GF-D8 (cell line): ENCODE results near the gene RYK.
"Not testable (repeated sequence)": the region's sequence is repeated elsewhere in the genome, so short reads cannot be mapped to it uniquely, and the experiment has no call there.

ENCODE experiments used
- DNase-seq: peaks from one replicate; lab custom pipeline; 2025; lab: John Stamatoyannopoulos, UW

Gene RYK

DNA sequence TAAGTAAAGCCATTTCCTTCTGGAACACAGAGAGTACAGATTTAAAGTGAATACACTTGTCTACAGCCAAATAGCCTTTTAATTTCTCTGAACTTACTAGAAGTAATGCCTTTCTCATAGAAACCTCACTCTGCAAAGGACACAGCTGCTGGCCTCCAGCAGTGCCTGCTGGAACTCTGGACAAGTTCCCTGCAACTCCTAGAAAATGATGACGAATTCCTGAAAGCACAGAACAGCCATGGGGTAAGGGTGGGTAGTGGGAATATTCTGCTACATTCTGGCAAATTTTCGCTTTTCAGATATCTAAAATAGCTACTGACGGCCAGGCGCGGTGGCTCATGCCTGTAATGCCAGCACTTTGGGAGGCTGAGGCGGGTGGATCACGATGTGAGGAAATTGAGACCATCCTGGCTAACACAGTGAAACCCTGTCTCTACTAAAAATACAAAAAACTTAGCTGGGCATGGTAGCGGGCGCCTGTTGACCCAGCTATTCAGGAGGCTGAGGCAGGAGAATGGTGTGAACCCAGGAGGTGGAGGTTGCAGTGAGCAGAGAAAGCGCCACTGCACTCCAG lies 34.4 kb downstream of the RYK start:
- no peak for DNase-seq

DNA sequence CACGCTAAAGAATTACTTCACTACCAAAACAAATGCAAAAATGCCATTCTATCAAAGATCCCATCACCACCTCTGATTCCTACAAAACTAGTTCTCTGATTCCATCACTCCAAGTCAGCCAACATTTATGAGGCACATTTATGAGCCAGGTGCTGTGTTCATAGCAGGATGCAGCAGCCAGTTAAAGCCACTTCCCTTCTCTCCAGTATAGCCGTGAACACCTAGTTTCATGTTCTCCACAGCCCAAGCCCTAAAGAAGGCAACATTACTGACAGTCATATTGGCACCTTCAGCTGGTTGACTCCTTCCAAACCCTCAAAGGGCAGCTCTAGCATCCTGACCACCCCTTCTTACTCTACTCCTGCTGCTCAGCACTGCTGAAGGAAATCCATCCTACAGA lies 36.4 kb downstream of the RYK start:
- DNase-seq = no peak

DNA sequence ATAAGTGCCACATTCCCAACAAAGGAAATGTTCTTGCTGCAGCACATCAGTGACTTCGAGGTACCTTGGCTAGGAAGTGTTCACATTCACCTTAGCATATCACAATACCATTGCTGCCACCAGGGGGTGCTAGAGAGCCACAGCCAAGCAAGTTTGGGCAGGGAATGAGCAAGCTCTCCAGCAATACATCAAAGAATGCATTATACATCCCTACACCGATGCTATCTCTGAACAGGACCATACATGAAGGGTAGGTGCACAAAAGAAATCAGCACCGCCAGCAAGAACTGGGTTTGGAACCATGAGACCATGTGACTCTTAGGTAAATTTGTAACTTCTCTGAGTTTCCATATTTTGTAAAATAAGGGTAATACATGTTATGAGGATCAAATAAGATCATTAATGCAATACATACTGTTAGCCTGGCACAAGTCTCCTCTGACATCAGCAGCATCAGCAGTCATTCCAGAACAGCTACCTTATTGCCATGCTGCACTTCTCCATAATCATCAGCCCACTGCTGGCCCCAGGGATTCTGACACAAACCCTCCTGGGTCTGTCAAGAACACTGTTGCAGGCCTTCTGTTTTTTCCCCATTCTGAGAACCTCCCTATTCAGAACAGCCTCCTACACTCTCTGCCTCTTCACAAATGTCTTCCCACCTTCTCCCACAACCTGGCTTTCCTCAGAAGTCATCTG lies 37.5 kb downstream of the RYK start:
- DNase-seq = no peak

DNA sequence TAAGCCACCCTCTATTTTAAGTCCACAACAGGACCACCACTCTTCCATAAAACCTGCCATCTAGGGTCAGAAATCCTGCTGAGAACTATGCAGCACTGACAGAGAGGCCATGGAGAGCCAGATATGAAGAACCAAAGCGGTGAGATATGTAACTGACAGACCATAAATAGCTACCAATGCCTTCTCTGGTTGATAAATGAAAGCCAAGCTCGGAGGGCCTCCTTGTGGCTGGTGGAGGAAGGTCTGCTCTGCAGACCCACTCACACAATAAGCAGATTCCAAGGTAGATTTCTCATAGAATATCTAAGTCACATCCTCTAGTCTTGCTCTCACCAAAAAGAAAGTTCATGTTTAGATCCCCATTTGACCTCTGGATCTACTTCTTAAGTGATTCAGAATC lies 38.9 kb downstream of the RYK start:
- DNase-seq = no peak

DNA sequence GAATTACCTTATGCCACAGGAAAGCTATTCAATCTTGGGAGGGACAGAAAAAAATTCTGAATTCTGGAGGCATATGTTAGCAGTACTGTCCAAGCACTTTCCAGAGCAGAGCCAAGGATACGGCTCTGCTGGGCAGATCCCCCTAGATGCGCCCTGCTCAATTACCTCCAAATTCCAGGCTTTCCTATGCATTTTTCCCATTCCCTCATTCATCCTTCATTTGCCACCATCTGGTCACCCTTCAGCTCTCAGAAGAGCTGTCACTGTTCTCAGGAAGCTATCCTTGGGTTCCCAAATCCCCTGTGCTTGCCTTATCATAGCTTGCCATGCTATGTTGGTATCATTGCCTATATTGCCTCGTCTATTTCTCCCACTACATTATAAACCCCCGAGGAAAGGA lies 45.2 kb downstream of the RYK start:
- no peak for DNase-seq

DNA sequence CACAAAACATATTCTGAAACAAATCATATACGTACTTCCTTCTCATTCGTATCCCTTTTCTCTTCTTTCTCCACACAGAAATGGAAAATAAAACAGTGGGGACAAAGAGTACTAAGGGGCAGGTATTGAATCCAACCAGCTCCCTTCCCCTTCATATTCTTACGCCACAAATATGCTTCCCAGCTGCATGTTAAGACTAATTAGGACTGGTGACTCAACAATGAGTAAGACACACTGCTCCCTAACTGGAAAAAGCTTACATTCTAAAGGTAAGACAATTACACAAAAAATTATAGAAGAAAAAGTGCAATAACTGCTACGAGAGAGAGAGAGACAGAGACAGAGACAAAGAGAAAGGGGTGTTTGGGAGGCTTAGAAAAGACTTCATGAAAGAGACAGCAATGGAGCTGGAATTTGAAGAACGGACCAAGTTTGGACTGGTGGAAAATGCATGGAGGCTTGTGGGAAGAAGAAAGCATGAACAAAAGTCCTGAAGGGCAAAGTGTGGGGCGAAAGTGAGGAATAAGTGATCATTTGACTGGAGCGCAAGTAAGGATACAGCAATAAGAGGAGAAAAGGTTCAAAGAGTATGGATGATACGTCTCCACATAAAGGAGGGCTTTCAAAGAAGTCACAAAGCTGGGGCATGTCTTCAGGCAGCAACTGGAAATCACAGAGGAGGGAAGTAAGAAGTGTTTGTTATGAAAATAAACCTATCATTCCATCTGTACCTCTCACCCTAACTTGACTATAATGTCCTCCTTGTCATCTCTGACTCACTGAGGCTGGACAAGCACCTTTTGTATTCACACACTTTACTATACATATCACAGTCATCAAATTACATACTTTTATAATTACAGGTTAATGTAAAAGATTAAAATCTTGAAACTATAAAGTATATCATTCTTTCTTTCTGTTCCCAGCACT lies 49.2 kb downstream of the RYK start:
- no peak for DNase-seq

DNA sequence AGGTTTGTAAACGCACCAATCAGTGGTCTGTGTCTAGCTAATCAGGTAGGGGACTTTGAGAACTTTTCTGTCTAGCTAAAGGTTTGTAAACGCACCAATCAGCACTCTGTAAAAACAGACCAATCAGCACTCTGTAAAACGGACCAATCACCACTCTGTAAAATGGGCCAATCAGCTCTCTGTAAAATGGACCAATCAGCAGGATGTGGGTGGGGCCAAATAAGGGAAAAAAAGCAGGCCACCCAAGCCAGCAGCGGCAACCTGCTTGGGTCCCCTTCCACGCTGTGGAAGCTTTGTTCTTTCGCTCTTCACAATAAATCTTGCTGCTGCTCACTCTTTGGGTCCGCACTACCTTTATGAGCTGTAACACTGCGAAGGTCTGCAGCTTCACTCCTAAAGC lies 50.8 kb downstream of the RYK start:
- DNase-seq = not testable (repeated sequence)

DNA sequence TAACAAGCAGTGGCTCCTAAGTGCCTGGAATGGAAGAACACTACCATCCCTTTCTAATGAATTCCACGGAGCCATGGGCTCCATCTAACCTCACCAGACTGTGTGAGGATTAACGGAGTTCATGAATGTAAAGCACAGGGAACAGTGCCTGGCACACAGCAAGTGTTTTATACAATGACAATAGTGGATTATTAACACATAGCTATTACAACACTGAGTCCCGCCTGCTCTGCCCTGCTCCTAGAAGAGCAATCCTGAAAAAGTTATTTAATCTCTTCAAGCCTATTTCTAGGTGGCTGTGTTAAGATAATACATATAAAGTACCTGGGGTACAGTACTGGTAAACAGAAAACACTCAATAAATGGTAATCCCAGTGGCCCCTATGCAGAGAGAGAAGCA lies 51.4 kb downstream of the RYK start:
- no peak for DNase-seq

DNA sequence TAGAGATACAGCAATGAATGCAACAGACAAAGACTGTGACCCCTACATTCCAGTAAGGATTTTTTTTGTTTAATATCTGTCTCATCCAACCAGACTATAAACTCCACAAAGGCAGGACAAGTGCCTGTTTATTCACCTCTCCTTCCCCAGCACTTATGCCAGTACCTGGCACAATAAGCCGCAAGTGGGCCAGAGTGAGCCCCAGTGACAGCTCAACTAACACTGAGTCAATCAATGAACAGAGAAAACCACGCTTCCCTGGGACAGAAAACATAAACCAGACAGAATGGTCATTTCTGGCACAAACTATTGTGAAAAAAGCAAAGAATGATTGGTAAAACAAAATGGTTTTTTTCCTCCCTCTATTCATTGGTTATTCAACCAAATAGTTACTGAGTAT lies 52.2 kb downstream of the RYK start:
- DNase-seq = no peak

DNA sequence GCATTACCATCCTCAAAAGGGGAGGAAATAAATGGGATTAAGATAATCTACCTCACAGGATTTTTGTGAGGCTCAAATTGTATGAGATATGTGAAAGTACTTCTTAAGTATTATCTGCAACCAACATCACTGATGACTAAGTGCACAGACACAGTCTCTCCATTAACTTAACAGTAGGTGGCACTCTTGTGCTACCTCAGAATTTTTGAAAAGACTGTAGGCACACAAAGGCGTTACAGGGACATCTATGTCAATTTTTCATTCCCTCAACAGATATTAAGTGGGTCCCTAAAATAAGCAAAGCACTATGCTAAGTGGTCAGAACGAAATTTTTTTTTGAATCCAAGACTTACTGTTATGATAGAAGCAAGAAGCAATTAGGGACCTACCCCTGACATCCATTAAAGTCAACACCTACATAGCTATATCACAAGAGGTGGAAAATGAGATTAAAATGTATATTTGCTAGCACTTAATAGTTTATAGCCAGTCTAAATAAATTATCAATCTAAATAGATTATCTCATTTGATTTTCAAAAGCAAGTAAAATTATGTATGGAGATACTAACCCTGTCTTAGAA lies 52.9 kb downstream of the RYK start:
- no peak for DNase-seq

DNA sequence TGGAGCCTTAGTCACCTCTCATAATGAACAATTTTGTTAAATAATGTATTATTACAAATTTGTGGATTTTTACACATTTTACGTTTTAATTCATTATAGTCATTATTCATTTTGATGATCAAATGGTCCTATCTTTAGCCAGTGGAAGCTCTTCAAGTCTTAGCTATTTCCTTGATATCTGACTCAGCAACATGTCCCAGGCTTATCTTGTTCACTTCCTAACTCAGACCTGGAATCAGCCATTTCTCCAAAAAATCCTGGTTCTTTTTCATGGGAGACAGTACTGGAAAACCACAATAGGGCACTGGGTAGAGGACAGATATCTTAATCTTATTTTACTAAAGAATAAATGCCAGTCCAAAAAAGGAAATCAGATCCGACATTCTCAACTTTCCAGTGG lies 56.4 kb downstream of the RYK start:
- no peak for DNase-seq

DNA sequence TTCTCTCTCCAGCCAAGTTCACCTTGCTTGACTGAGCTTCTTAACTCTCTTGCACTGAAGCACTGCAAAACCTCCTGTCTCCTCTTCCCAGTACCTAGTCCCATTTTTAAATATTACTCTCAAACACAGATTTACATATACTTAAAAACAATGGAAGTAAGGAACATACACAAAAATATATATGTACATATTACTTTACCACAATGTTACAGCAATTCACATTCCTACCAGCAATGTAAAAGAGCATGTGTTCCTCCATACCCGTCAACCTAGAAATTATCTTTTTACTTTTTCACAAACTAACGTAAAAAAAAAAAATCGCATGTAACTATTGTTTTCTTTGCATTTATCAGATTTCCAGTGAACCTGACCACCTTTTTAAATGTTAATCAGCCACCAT lies 60.4 kb downstream of the RYK start:
- no peak for DNase-seq

DNA sequence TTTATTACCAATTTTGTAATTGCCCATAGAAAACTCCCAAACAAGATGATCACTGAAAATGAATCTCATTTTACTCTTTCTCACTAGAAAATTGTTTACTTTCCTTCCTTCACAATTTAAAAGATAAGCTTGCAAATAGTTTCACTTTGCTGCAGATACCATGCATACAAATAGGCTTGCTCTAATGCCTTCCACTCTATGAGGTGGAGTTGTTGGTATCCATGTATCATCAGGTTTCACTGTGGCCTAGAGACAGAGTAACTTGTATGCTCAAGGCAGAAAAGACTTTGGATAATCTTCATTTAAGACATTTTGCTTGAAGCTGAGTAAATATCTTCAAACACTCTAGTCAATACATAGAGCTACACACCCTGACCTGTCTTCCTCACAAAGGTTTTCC lies 60.8 kb downstream of the RYK start:
- DNase-seq = no peak

DNA sequence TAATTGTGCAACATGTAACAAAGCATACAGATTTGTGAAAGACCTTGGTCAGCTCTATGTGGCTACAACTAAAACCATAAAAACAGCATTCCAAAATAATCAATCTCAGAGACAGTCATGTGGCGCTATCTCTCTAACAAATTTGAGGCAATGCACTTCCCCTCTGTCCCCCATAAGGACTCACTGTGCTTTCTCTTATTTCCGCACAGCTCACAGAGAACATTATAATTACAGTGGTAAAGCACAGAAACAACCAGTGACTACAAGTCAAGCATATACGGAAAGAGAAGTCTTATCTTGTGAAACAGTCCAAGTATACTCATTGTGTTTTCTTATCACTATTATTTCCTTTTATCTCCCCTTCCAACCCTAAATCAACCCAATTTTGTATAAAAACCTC lies 64.3 kb downstream of the RYK start:
- DNase-seq = no peak

DNA sequence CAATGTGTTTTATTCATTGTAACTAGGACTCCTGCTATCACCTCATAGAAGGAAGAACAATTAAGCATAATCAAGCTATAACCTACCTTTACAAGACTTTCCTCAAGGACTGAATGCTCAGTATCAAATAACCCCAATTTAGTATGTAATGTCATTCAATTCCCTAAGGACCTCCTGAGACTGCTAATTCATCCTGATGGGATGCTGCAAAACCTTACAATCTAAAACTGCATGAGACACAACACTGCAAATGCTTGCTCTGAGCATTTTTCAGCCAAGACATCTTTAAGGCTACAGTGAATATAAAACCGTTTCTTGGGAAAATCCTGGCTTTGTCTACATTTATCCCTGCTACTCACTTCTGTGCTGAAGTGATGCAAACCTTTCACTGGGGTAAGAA lies 69.9 kb downstream of the RYK start:
- DNase-seq = no peak

DNA sequence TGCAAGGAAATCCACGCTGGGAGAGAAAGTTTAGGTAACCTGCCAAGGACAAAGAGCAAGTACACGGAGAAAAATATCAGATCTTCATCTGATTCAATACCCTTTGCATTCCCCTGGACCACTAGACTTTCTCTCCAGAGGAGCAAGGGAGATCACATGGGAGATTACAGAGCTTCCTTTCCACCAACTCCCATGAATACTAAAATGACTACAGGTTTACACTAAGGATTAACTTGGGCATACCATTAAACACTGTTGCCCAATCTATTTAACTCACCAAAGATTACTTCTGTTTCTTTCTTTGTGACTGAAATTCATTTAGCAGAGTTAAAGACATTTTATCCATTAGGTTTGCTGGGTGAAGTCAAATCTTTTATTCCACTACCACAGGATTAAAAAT lies 71.2 kb downstream of the RYK start:
- no peak for DNase-seq

DNA sequence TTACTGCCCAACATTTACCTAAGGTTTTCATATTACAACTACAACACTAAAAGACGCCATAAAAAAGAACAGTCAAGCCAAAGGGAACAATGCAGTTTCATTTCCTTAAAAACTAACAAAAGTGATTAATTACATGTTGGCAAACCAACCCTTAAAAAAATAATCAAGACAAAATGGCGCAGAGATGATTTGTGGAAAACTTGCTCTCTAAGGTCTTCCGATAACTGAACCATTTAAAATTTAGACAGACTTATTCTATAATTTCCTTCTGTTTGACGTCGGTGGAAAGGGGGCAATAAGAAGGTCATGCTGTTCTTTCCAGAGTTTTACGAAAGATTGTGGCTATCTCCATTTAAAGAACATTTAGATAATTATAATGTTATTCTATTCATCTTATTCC lies 87.6 kb downstream of the RYK start:
- DNase-seq = no peak

DNA sequence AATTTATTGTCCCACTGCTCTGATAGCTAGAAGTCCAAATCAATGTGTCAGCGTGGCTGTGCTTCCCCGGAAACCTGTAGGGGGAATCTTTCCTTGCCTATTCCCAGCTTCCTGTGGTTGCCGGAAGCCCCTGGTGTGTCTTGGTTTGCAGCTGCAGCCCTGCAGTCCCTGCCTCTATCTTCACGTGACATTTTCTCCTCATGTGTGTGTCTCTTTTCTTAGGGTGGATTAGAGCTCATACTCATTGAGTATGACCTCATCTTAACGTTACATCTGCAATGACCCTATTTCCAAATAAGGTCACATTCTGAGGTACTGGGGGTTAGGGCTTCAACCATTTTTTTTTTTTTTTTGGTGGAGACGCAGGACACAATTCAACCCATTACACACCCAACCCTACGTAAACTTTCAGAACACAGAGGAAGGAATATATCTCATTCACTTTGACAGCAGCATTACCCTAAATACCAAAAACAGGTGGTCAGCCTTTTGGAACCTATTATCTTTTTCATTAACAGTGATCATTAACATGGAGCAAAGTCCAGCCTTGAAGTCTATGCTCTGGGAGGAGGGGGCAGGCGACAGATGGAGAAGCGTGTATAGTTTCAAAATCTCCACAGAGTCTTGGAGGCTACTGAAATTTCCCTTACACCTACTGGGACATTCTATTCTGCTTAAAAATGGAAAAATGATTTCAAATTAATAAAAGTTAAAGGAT lies 88.6 kb downstream of the RYK start:
- no peak for DNase-seq

DNA sequence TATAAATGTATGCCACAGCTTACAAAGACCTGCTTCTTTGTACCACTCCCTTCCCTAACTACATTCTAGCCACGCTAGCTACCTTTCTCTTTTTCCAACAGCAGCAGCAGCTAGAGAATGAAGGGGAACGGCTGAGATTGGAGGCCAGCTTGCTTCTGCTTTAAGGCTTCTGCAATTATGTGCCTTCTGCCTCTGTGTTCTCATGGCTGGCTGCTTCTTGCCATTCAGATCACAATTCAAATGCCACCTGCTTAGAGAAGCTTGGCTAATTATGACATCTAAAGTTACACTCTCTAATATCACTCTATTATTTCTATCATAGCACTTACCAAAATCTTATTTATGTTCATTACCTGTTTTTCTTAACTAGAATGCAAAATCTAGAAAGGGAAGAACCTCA lies 95.2 kb downstream of the RYK start:
- no peak for DNase-seq

DNA sequence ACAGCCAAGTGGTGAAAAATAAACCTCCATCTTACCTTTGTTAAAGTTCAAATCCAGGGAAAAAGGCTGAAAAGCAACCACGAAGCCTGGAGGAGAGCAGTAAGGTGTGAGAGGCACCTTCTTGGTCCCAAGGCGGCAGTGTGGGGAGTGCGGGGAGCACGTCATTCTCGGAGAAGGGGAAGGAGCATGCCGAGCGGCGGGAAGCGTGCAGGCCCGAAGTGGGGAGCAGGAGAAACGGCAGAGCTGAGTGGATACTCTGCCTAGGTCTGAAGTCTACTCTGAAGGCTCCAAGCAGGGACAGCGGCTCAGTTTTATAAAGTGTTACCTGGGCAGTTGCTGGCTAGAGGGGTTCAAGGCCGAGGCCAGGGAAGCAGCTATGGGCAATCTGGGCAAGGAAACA lies 96.9 kb downstream of the RYK start:
- no peak for DNase-seq

DNA sequence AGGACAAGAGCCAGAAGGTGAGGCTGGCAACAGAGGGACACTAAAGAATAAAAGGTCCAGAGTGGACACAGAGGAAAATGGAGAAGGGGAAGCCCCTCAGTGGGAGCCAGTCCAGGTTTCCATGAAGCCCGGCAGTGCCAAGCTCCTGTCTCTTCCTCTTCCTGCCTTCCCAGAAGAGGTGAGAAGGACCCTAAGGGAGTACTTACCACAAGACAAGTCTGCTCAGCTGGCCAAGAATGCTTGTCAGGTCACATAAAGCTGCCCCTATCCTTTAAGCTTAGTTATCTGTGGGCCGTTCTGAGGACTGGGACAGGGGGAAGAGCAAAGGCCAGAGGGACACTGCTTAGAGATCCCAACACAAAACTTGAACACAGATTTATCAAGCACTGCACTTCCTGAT lies 100.2 kb downstream of the RYK start:
- no peak for DNase-seq

DNA sequence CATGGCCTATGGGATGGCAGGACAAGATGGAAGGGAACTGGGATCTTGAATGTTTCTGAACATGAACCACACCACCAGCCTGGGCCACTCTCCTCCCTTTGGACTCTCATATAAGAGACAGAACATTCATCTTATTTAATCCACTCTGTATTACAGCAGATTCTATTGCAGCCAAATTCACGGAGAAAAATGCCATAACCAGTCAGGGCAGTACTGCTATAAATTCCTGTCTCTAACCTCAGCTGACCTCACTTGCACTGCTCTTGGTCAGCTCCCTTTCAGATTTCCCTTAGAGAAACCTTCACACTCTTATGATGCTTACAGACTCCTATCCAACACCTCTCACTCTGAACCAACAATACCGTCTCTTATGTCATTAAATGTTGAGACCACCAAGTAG lies 101.4 kb downstream of the RYK start:
- no peak for DNase-seq
